K562 (cell line): ENCODE data around the gene C2CD4C. TPM values are rescaled to one million over a fixed set of nuclear protein-coding genes. Genes with fewer than 3 reads are reported as not detected.

Experiments used
- ATF1 ChIP-seq, 2 experiments: fragments of 450-650 bp in 1 of 2; IDR thresholded peaks; 2 replicates each; pipeline ENCODE4 v1.6.1; 2016; ENCODE audit warnings: missing compliant biosample characterization in 1 of 2, missing genetic modification characterization in 1 of 2
- ATF3 ChIP-seq, 2 experiments: fragments of 450-650 bp in 1 of 2; sonication (generic) in 1 of 2; formaldehyde crosslinking in 1 of 2; IDR thresholded peaks in 1 of 2; conservative IDR thresholded peaks in 1 of 2; 2 replicates each; pipeline versions ENCODE4 v1.6.1 to v1.8.1; 2016 to 2023; ENCODE audit warnings: mild to moderate bottlenecking in 2 of 2, moderate library complexity in 2 of 2, inconsistent platforms in 1 of 2, missing genetic modification reagents in 1 of 2
- ATF6 ChIP-seq: sonication (generic); formaldehyde crosslinking; IDR thresholded peaks from 2 replicates; pipeline ENCODE4 v1.4.0; 2020; ENCODE audit warnings: mild to moderate bottlenecking, missing genetic modification reagents
- CHCHD3 ChIP-seq: fragments of 250-450 bp; sonication (Bioruptor Pico); IDR thresholded peaks from 2 replicates; pipeline ENCODE4 v2.1.2; 2022; ENCODE audit warnings: mild to moderate bottlenecking
- DLX4 ChIP-seq: fragments of 250-450 bp; sonication (Bioruptor Pico); IDR thresholded peaks from 2 replicates; pipeline ENCODE4 v1.6.1; 2021; ENCODE audit warnings: mild to moderate bottlenecking
- HDAC6 ChIP-seq: IDR thresholded peaks from 2 replicates; pipeline ENCODE4 v1.6.1; 2012; ENCODE audit warnings: low read depth, mild to moderate bottlenecking, control low read depth, inconsistent platforms, low read length, moderate library complexity
- MEF2A ChIP-seq: IDR thresholded peaks from 2 replicates; pipeline ENCODE4 v1.6.1; 2011; ENCODE audit warnings: low read depth, mild to moderate bottlenecking, low read length, moderate library complexity; ENCODE audit not compliant: control insufficient read depth
- PHB2 ChIP-seq: fragments of 450-650 bp; IDR thresholded peaks from 2 replicates; pipeline ENCODE4 v1.6.1; 2017; ENCODE audit warnings: low read depth
- SMAD3 ChIP-seq: fragments of 450-650 bp; formaldehyde crosslinking; conservative IDR thresholded peaks from 2 replicates; pipeline ENCODE4 v1.4.0; 2020; ENCODE audit warnings: mild to moderate bottlenecking
- TFAP4 ChIP-seq: sonication (generic); formaldehyde crosslinking; IDR thresholded peaks from 2 replicates; pipeline ENCODE4 v1.8.0; 2022; ENCODE audit warnings: missing genetic modification reagents, mild to moderate bottlenecking, moderate library complexity, borderline replicate concordance
- USF2 ChIP-seq: sonication (generic); formaldehyde crosslinking; IDR thresholded peaks from 2 replicates; pipeline ENCODE4 v1.5.0; 2020; ENCODE audit warnings: missing genetic modification reagents
- XRCC3 ChIP-seq: fragments of 450-650 bp; IDR thresholded peaks from 2 replicates; pipeline ENCODE4 v1.6.1; 2017; ENCODE audit warnings: mild to moderate bottlenecking, moderate library complexity
- ZBTB12 ChIP-seq: fragments of 250-450 bp; sonication (Bioruptor Pico); IDR thresholded peaks from 2 replicates; pipeline ENCODE4 v1.4.0; 2020
- ZFPM2 ChIP-seq: fragments of 250-450 bp; sonication (Bioruptor Pico); IDR thresholded peaks from 2 replicates; pipeline ENCODE4 v1.5.1; 2022; ENCODE audit warnings: mild to moderate bottlenecking
- ZNF140 ChIP-seq: fragments of 250-450 bp; sonication (Bioruptor Pico); IDR thresholded peaks from 2 replicates; pipeline ENCODE4 v1.8.0; 2021; ENCODE audit warnings: moderate library complexity, mild to moderate bottlenecking, inconsistent platforms
- ZNF239 ChIP-seq: fragments of 250-450 bp; sonication (Bioruptor Pico); IDR thresholded peaks from 2 replicates; pipeline ENCODE4 v1.4.0; 2020; ENCODE audit warnings: mild to moderate bottlenecking
- ZNF655 ChIP-seq: fragments of 250-450 bp; sonication (Bioruptor Pico); IDR thresholded peaks from 2 replicates; pipeline ENCODE4 v1.5.0; 2021
- ZNF740 ChIP-seq, 3 experiments: fragments of 200-800 bp in 1 of 3; sonication (Bioruptor generic) in 1 of 3; sonication (generic) in 1 of 3; formaldehyde crosslinking in 1 of 3; IDR thresholded peaks; 2 replicates each; pipeline versions ENCODE4 v1.6.1 to v1.8.0; 2016 to 2022; ENCODE audit warnings: mild to moderate bottlenecking in 2 of 3, missing compliant biosample characterization in 2 of 3, missing genetic modification characterization in 2 of 3, missing genetic modification reagents in 1 of 3
- ZNF764 ChIP-seq: fragments of 250-450 bp; sonication (Bioruptor Pico); IDR thresholded peaks from 2 replicates; pipeline ENCODE4 v1.4.0; 2020; ENCODE audit warnings: low read depth, mild to moderate bottlenecking, moderate library complexity
- polyA plus RNA-seq, 8 experiments: library from polyadenylated mRNA; depleted of rRNA in 4 of 8; stranded (reverse) in 5 of 8; unstranded in 3 of 8; fragments of >200 nt; fragmentation: Nextera tagmentation in 2 of 8; fragmentation: Illumina TruSeq in 1 of 8; extraction: Ambion mirVana in 2 of 8; extraction: Trizol in 1 of 8; gene quantifications; 2 replicates each; pipeline versions ENCODE4 v1.2.1 to v1.2.3, GENCODE V29; 2011 to 2014; ENCODE audit warnings: inconsistent platforms in 1 of 8, missing spikeins in 1 of 8
- total RNA-seq, 7 experiments: library from RNA; depleted of rRNA in 6 of 7; stranded (reverse); fragments of >200 nt in 6 of 7; fragmentation: Illumina TruSeq in 2 of 7; extraction: Trizol in 2 of 7; gene quantifications; 2 replicates each; pipeline versions ENCODE4 v1.2.1 to v1.2.3, GENCODE V29; 2011 to 2021; ENCODE audit warnings: low replicate concordance in 1 of 7

The C2CD4C gene
- total and polyA plus RNA-seq, 9 of the 15 experiments (the other 6 are each of a cell fraction or from before 2014, with no cell fraction given) = 0.01 to 0.07 TPM; not detected in 7

- TF ChIP-seq ZNF740 (CRISPR knock-in tag; IDR thresholded peaks at IDR 0.05) (no peak), ZNF740 (tag; IDR thresholded peaks at IDR 0.05) (no peak), ZNF239 (CRISPR knock-in tag) (no peak), ZFPM2 (no peak), ZBTB12 (CRISPR knock-in tag) (0 out of 2 replicates have a peak, but pooled peaks have one; percentile 44), ATF6 (CRISPR knock-in tag) (no peak), CHCHD3 (CRISPR knock-in tag) (no peak), SMAD3 (CRISPR knock-in tag) (no peak), ZNF764 (CRISPR knock-in tag) (no peak), USF2 (CRISPR knock-in tag) (no peak), MEF2A (no peak), HDAC6 (no peak), ZNF140 (no peak), ATF3 (IDR thresholded peaks at IDR 0.05) (peak; percentile 28; the same call in 1 of the 2 replicates), ATF3 (CRISPR knock-in tag; conservative IDR thresholded peaks at IDR 0.05) (no peak), TFAP4 (CRISPR knock-in tag) (peak; percentile 24; the same call in 1 of the 2 replicates), DLX4 (no peak), ZNF655 (CRISPR knock-in tag) (no peak), ATF1 (CRISPR knock-in tag; IDR thresholded peaks at IDR 0.05) (no peak), ATF1 (tag; IDR thresholded peaks at IDR 0.05) (peak; percentile 37; the same call in 1 of the 2 replicates), PHB2 (no peak), XRCC3 (no peak)
Observed at GRCh38 chr19:383040-383439, 25.9 kb downstream of the C2CD4C start (continued).
